ENCODE results near the gene TOPAZ1.
A peak's percentile ranks its signal among the peaks of the same experiment; 100 is the strongest.

The TOPAZ1 gene

DNA sequence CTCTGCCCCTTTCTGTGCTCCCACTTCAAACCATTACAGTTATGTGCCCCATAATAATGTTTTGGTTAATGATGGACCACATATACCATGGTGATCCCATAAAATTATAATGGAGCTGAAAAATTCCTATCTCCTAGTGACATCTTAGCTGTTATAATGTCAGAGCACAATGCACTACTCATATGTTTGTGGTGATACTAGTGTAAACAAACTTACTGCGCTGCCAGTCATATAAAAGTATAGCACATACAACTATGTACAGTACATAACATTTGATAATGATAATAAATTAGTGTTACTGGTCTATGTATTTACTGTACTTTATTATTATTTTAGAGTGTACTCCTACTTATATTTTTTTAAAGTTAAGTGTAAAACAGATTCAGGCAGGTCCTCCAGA is 51.3 kb downstream of the TOPAZ1 start:
- no peak for DNase-seq (ENCODE audit: low read depth)
- H3K9me3 ChIP-seq (ENCODE audit: control insufficient read depth, low read length) = no peaks in the 10 kb centered on the region
- no peaks in the 10 kb centered on the region for H3K36me3 ChIP-seq (ENCODE audit: control insufficient read depth, insufficient read depth, low read length, severe bottlenecking)
- H3K4me1 ChIP-seq (ENCODE audit: control insufficient read depth, insufficient read depth, low read length) = no peaks in the 10 kb centered on the region
- no peak overlapping the region for H3K9ac ChIP-seq (ENCODE audit: low read length)
- H3K27me3 ChIP-seq (replicated peaks; ENCODE audit: control insufficient read depth, insufficient read depth, low read length) = no peaks in the 10 kb centered on the region
- H3K4me3 ChIP-seq (ENCODE audit: low read length) = no peak overlapping the region

DNA sequence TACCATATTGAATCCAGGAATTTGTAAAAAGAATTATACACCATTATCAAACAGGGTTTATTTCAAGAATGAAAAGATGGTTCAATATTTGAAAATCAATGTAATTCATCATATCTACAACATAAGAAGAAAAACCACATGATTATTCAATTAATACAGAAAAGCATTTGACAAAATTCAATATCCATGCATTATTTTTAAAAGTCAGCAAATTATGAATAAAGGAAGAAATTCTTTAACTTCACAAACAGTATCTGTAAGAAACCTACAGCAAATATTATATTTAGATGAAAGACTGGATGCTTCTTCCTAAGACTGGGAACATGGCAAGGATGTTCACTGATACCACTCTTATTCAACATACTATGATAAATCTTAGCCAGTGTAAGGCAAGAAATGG is 55.6 kb downstream of the TOPAZ1 start:
- Histone ChIP-seq H3K4me1 (ENCODE audit: control insufficient read depth, insufficient read depth, low read length) (no peaks in the 10 kb centered on the region), H3K27me3 (replicated peaks; ENCODE audit: control insufficient read depth, insufficient read depth, low read length) (no peaks in the 10 kb centered on the region), H3K9ac (ENCODE audit: low read length) (no peak overlapping the region), H3K9me3 (ENCODE audit: control insufficient read depth, low read length) (no peaks in the 10 kb centered on the region), H3K36me3 (ENCODE audit: control insufficient read depth, insufficient read depth, low read length, severe bottlenecking) (no peaks in the 10 kb centered on the region), H3K4me3 (ENCODE audit: low read length) (no peak overlapping the region)
- no peak for DNase-seq (ENCODE audit: low read depth)

DNA sequence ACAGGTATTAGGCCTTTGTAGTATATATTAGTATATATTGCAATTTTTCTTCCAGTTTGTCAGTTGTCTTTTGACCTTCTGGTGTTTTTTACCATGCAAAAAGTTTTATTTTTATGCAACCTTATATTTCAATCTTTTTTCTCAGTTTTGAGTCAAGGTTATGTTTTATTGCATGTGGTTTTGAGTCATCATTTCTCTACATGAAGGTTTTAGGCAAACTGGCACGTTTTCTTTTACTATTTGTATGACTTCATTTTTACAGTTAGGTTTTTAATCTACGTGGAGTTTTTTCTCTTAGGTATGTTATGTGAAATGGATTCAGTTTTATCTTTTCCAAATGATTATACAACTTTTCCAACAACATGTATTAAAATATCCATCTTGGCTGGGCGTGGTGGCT is 60.1 kb downstream of the TOPAZ1 start:
- H3K4me3 ChIP-seq (ENCODE audit: low read length) = no peak overlapping the region
- no peaks in the 10 kb centered on the region for H3K9me3 ChIP-seq (ENCODE audit: control insufficient read depth, low read length)
- H3K27me3 ChIP-seq (replicated peaks; ENCODE audit: control insufficient read depth, insufficient read depth, low read length) = no peaks in the 10 kb centered on the region
- no peaks in the 10 kb centered on the region for H3K36me3 ChIP-seq (ENCODE audit: control insufficient read depth, insufficient read depth, low read length, severe bottlenecking)
- H3K4me1 ChIP-seq (ENCODE audit: control insufficient read depth, insufficient read depth, low read length) = no peaks in the 10 kb centered on the region
- H3K9ac ChIP-seq (ENCODE audit: low read length) = no peak overlapping the region
- no peak for DNase-seq (ENCODE audit: low read depth)

DNA sequence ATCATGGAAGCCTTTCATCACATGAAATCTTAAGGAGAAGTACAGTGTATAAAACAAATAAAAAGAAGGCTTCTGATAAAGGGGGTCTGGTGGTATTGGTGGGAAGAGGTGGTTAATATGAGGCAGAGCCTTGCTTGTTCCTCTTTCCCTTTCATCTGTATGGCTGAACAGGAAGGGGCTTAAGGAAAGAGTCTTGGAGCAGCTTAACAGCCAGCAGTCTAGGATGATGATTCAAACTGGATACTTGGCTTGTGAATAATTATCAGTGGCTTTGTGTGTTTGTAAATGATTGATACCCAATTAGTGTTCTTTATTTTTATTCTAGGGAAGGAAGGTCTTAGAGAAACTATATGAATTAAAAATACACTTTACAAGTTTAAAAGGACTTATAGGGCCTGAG is 67.8 kb downstream of the TOPAZ1 start:
- Histone ChIP-seq H3K9ac (ENCODE audit: low read length) (no peak overlapping the region), H3K9me3 (ENCODE audit: control insufficient read depth, low read length) (no peaks in the 10 kb centered on the region), H3K4me1 (ENCODE audit: control insufficient read depth, insufficient read depth, low read length) (no peaks in the 10 kb centered on the region), H3K4me3 (ENCODE audit: low read length) (no peak overlapping the region), H3K36me3 (ENCODE audit: control insufficient read depth, insufficient read depth, low read length, severe bottlenecking) (no peaks in the 10 kb centered on the region), H3K27me3 (replicated peaks; ENCODE audit: control insufficient read depth, insufficient read depth, low read length) (no peaks in the 10 kb centered on the region)
- DNase-seq (ENCODE audit: low read depth) = no peak

DNA sequence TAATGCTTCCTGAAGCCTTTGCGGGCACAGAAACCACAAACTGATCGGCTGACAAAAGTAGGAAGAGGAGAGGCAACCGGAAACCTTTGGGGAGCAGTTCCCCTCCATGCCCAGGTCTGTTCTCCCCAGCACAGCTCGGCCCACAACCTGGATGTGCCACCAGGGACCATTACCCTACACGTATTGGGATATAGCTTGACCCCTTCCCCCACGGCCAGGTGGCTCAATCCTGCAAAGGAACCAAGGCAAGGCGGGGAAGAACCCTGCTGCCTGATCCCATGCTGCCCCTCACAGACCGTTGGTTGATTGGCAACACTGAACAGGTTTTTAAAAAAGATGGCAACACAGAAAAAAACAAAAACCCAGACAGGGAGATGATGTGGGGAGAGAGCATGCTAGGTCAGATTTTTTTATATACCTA is 77.2 kb downstream of the TOPAZ1 start:
- Histone ChIP-seq H3K4me3 (ENCODE audit: low read length) (no peak overlapping the region), H3K27me3 (replicated peaks; ENCODE audit: control insufficient read depth, insufficient read depth, low read length) (no peaks in the 10 kb centered on the region), H3K9me3 (ENCODE audit: control insufficient read depth, low read length) (no peaks in the 10 kb centered on the region), H3K9ac (ENCODE audit: low read length) (no peak overlapping the region), H3K4me1 (ENCODE audit: control insufficient read depth, insufficient read depth, low read length) (no peaks in the 10 kb centered on the region), H3K36me3 (ENCODE audit: control insufficient read depth, insufficient read depth, low read length, severe bottlenecking) (no peaks in the 10 kb centered on the region)
- no peak for DNase-seq (ENCODE audit: low read depth)

DNA sequence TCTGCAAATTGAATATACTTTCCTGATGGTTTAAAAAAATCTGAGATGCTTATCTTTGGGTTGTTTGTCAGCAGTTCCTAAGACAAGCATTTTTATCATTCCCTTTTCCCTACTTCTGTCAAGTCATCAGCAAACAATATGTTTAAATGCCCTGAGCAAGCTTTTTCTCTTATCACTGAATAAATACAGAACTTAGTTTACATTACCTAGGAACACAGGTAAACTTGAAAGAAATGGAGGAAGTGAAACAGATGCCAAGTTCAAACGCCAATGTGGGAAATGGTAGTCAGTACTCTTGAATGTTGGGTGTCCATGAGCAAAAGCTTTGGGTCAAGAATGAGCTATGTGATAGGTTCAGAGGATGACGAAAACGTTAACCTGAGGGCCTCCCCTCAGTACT is 79.6 kb downstream of the TOPAZ1 start:
- Histone ChIP-seq H3K4me3 (ENCODE audit: low read length) (no peak overlapping the region), H3K27me3 (replicated peaks; ENCODE audit: control insufficient read depth, insufficient read depth, low read length) (no peaks in the 10 kb centered on the region), H3K9me3 (ENCODE audit: control insufficient read depth, low read length) (no peaks in the 10 kb centered on the region), H3K4me1 (ENCODE audit: control insufficient read depth, insufficient read depth, low read length) (no peaks in the 10 kb centered on the region), H3K36me3 (ENCODE audit: control insufficient read depth, insufficient read depth, low read length, severe bottlenecking) (no peaks in the 10 kb centered on the region), H3K9ac (ENCODE audit: low read length) (no peak overlapping the region)
- no peak for DNase-seq (ENCODE audit: low read depth)

DNA sequence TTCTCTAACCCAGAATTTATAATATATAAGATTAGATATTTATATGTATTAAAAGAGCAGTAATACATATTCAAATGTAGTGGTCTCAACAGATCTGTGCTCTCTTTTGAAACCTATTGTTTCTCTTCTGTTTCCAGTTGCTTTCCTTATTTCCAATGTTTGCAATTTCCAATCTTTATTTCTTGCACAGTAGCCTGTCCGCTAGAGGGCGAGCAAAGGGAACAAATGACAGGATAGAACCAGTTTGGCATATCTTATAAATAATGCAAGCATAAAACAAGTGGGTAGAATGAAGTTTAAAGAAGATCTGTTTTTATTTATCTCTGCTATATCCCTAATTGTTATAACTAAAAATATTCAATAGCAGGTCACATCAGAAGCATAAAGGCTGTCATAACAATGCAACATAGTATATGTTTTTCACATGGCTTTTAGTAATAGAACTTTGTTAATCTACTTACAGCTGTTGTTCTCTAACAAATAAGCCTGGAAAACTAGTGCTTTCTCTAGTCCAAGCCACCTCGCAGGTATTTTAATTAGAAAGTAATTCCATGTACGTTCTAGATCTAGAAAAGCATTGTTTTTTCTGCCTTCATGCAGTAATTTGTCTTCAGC is 81.8 kb downstream of the TOPAZ1 start:
- no peak overlapping the region for H3K9ac ChIP-seq (ENCODE audit: low read length)
- DNase-seq (ENCODE audit: low read depth) = peak; percentile 92

DNA sequence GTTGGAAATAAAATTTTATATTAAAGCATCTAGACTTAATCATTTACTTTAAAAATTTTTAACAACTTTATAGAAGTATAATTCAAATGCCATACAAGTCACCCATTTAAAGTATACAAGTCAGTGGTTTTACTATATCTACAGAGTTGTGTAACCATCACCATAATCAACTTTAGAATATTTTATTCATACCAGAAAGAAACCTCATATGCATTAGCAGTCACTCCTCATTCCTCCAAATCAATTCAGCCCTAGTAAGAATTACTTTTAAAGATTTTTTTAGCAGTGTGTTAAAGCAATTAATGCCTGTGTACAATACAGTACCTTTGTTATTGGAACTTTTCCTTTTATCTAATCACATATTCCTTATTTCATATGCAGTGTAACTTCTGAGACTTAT is 82.9 kb downstream of the TOPAZ1 start:
- H3K9ac ChIP-seq (ENCODE audit: low read length) = no peak overlapping the region

More for the DNA sequence above, 81.8 kb downstream of the TOPAZ1 start:
- H3K4me1 ChIP-seq (ENCODE audit: control insufficient read depth, insufficient read depth, low read length) = no peaks in the 10 kb centered on the region
- no peaks in the 10 kb centered on the region for H3K27me3 ChIP-seq (replicated peaks; ENCODE audit: control insufficient read depth, insufficient read depth, low read length)
- H3K36me3 ChIP-seq (ENCODE audit: control insufficient read depth, insufficient read depth, low read length, severe bottlenecking) = no peaks in the 10 kb centered on the region
- no peaks in the 10 kb centered on the region for H3K9me3 ChIP-seq (ENCODE audit: control insufficient read depth, low read length)
- no peak overlapping the region for H3K4me3 ChIP-seq (ENCODE audit: low read length)

DNA sequence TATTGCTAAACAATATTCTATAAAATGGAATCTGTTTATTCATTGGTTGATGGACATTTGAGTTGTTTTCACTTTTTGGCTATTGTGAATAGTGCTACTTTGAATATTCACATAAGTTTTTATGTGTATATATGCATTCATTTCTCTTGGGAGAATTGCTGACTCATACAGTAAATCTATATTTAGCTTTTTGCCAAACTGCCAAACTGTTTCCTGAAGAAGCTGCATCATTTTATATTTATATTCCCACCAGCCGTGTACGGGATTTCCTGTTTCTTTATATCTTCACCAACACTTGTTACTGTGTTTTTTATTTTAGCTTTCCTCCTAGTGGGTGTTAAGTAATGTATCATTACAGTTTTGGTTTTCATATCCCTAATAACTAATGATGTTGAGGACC is 84.3 kb downstream of the TOPAZ1 start:
- Histone ChIP-seq H3K27me3 (replicated peaks; ENCODE audit: control insufficient read depth, insufficient read depth, low read length) (no peaks in the 10 kb centered on the region), H3K9ac (ENCODE audit: low read length) (no peak overlapping the region), H3K36me3 (ENCODE audit: control insufficient read depth, insufficient read depth, low read length, severe bottlenecking) (no peaks in the 10 kb centered on the region), H3K4me1 (ENCODE audit: control insufficient read depth, insufficient read depth, low read length) (no peaks in the 10 kb centered on the region), H3K4me3 (ENCODE audit: low read length) (no peak overlapping the region), H3K9me3 (ENCODE audit: control insufficient read depth, low read length) (no peaks in the 10 kb centered on the region)
- peak; percentile 26 for DNase-seq (ENCODE audit: low read depth)

More for the DNA sequence above, 82.9 kb downstream of the TOPAZ1 start:
- DNase-seq (ENCODE audit: low read depth) = no peak
- Histone ChIP-seq H3K27me3 (replicated peaks; ENCODE audit: control insufficient read depth, insufficient read depth, low read length) (no peaks in the 10 kb centered on the region), H3K4me1 (ENCODE audit: control insufficient read depth, insufficient read depth, low read length) (no peaks in the 10 kb centered on the region), H3K36me3 (ENCODE audit: control insufficient read depth, insufficient read depth, low read length, severe bottlenecking) (no peaks in the 10 kb centered on the region), H3K9me3 (ENCODE audit: control insufficient read depth, low read length) (no peaks in the 10 kb centered on the region), H3K4me3 (ENCODE audit: low read length) (no peak overlapping the region)

DNA sequence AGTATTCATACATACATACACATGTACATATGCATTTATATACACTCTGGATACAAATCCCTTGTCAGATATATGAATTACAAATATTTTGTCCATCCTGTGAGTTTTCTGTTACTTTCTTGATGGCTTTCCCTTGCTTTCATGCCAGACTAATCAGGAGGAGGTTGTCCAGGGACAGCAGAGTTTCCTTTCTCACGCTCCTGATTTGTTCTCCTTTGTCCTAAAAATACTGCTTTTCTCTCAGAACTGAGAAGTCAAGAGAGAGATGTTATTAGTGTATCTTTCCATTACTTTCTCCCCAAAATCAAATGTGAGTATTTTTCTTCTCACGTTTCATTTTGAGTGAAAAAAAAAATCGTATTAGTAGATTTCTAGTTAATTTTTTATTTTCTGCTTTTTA is 84.8 kb downstream of the TOPAZ1 start:
- no peaks in the 10 kb centered on the region for H3K9me3 ChIP-seq (ENCODE audit: control insufficient read depth, low read length)
- no peaks in the 10 kb centered on the region for H3K4me1 ChIP-seq (ENCODE audit: control insufficient read depth, insufficient read depth, low read length)
- no peaks in the 10 kb centered on the region for H3K36me3 ChIP-seq (ENCODE audit: control insufficient read depth, insufficient read depth, low read length, severe bottlenecking)
- H3K27me3 ChIP-seq (replicated peaks; ENCODE audit: control insufficient read depth, insufficient read depth, low read length) = no peaks in the 10 kb centered on the region
- H3K4me3 ChIP-seq (ENCODE audit: low read length) = no peak overlapping the region
- H3K9ac ChIP-seq (ENCODE audit: low read length) = no peak overlapping the region
- no peak for DNase-seq (ENCODE audit: low read depth)

DNA sequence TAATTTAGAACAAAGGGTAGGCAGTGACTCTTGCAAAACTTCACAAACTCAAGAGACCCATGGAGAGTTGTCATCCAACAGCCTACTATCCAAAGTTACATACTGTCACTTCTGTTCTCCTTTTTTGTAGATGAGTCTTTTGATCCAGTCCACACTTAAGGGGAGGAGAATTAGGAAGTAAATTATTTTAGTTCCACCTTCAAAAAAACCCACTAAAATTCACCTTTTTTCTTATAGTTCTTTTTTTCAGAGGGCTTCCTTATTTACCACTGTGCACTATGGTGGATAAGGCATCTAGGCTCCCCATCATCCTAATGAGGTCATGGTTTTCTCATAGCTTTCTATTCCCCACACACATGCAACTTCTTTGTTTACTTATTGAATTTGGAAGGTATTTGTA is 88.3 kb downstream of the TOPAZ1 start:
- Histone ChIP-seq H3K36me3 (ENCODE audit: control insufficient read depth, insufficient read depth, low read length, severe bottlenecking) (no peaks in the 10 kb centered on the region), H3K4me3 (ENCODE audit: low read length) (no peak overlapping the region), H3K27me3 (replicated peaks; ENCODE audit: control insufficient read depth, insufficient read depth, low read length) (no peaks in the 10 kb centered on the region), H3K9ac (ENCODE audit: low read length) (no peak overlapping the region), H3K4me1 (ENCODE audit: control insufficient read depth, insufficient read depth, low read length) (no peaks in the 10 kb centered on the region), H3K9me3 (ENCODE audit: control insufficient read depth, low read length) (no peaks in the 10 kb centered on the region)
- no peak for DNase-seq (ENCODE audit: low read depth)

DNA sequence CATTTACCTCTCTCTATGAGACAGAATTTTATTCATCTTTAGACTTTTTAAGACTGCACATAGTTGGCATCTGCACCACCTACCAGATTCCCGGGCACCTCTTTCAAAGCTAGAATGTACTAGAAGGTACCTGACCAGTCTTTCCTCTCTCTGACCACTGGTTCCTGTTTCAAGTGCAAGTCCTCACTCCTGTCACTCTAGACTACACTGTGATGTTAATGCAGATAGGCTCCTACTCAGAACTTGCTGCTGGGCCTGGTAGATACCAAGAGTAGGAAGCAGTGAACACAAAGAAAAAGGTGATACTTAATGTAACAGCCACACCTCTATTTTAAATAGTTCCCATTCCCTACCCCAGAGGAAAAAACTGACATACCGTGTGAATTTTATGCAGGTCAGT is 88.8 kb downstream of the TOPAZ1 start:
- Histone ChIP-seq H3K27me3 (replicated peaks; ENCODE audit: control insufficient read depth, insufficient read depth, low read length) (no peaks in the 10 kb centered on the region), H3K36me3 (ENCODE audit: control insufficient read depth, insufficient read depth, low read length, severe bottlenecking) (no peaks in the 10 kb centered on the region), H3K4me1 (ENCODE audit: control insufficient read depth, insufficient read depth, low read length) (no peaks in the 10 kb centered on the region), H3K4me3 (ENCODE audit: low read length) (no peak overlapping the region), H3K9ac (ENCODE audit: low read length) (no peak overlapping the region), H3K9me3 (ENCODE audit: control insufficient read depth, low read length) (no peaks in the 10 kb centered on the region)
- no peak for DNase-seq (ENCODE audit: low read depth)

All from adipocyte (in vitro differentiated cells).